GM23338 (cell line): ENCODE data around the gene CACNA1B. TPM values are rescaled to one million over a fixed set of nuclear protein-coding genes. Genes with fewer than 3 reads are reported as not detected.

Experiments used
- ATAC-seq: fragments of 200-7000 bp; cut with Tn5 transposase; 3 replicates; pipeline ENCODE4 v1.9.1; 2020
- DNase-seq: peaks from one replicate; pipeline ENCODE4 v3.0.0-alpha.2; 2015; ENCODE audit warnings: low spot score
- H2AFZ ChIP-seq: fragments of 200-600 bp; sonication (generic); 2 replicates; pipeline ENCODE4 v1.8.0; 2016; ENCODE audit warnings: antibody characterized with exemption, mild to moderate bottlenecking, moderate library complexity
- H3F3A ChIP-seq: fragments of 200-600 bp; sonication (generic); replicated peaks from 2 replicates; pipeline ENCODE4 v1.8.0; 2017; ENCODE audit warnings: antibody characterized with exemption, mixed run types, low read depth
- H3K27ac ChIP-seq: fragments of 200-600 bp; sonication (generic); 2 replicates; pipeline ENCODE4 v1.6.1; 2016; ENCODE audit warnings: low read depth
- H3K27me3 ChIP-seq: fragments of 200-600 bp; sonication (generic); 2 replicates; pipeline ENCODE4 v1.8.0; 2016; ENCODE audit warnings: mild to moderate bottlenecking, mixed run types, moderate library complexity; ENCODE audit not compliant: insufficient read depth
- H3K36me3 ChIP-seq: fragments of 200-600 bp; sonication (generic); 2 replicates; pipeline ENCODE4 v1.8.0; 2016; ENCODE audit warnings: mild to moderate bottlenecking; ENCODE audit not compliant: insufficient read depth
- H3K4me1 ChIP-seq: fragments of 200-600 bp; sonication (generic); 2 replicates; pipeline ENCODE4 v1.8.0; 2016; ENCODE audit warnings: mild to moderate bottlenecking, moderate library complexity; ENCODE audit not compliant: insufficient read depth
- H3K4me2 ChIP-seq: fragments of 200-600 bp; sonication (generic); 2 replicates; pipeline ENCODE4 v1.7.1; 2017; ENCODE audit warnings: mixed run types
- H3K4me3 ChIP-seq: fragments of 200-600 bp; sonication (generic); 2 replicates; pipeline ENCODE4 v1.6.1; 2016; ENCODE audit warnings: mixed run types
- H3K79me2 ChIP-seq: fragments of 200-600 bp; sonication (generic); replicated peaks from 2 replicates; pipeline ENCODE4 v1.8.0; 2017; ENCODE audit warnings: mild to moderate bottlenecking; ENCODE audit not compliant: insufficient read depth
- H3K9me2 ChIP-seq: fragments of 200-600 bp; sonication (generic); 2 replicates; pipeline ENCODE4 v1.8.0; 2017; ENCODE audit not compliant: insufficient read depth
- H4K20me1 ChIP-seq: fragments of 200-600 bp; sonication (generic); replicated peaks from 2 replicates; pipeline ENCODE4 v1.8.0; 2017; ENCODE audit warnings: mild to moderate bottlenecking; ENCODE audit not compliant: insufficient read depth
- H3K27ac Mint-ChIP-seq: 2 replicates; pipeline ENCODE4 v1.8.0; 2020; ENCODE audit warnings: inconsistent platforms, mild to moderate bottlenecking, moderate library complexity, mixed read lengths
- H3K27me3 Mint-ChIP-seq: 3 replicates; pipeline ENCODE4 v1.8.0; 2022; ENCODE audit warnings: low read depth, mild to moderate bottlenecking, moderate library complexity, mixed read lengths, inconsistent platforms; ENCODE audit not compliant: insufficient read depth, poor library complexity
- H3K36me3 Mint-ChIP-seq: 3 replicates; pipeline ENCODE4 v1.8.0; 2021; ENCODE audit warnings: low read depth, mild to moderate bottlenecking, inconsistent platforms, moderate library complexity, mixed read lengths
- H3K4me1 Mint-ChIP-seq: 3 replicates; pipeline ENCODE4 v1.8.0; 2020; ENCODE audit warnings: mild to moderate bottlenecking, inconsistent platforms, mixed read lengths
- H3K4me3 Mint-ChIP-seq: 3 replicates; pipeline ENCODE4 v1.8.0; 2021; ENCODE audit warnings: moderate library complexity, mild to moderate bottlenecking, inconsistent platforms, mixed read lengths
- H3K9me3 Mint-ChIP-seq: 3 replicates; pipeline ENCODE4 v1.8.0; 2020; ENCODE audit warnings: moderate library complexity, mild to moderate bottlenecking, inconsistent platforms, mixed read lengths
- CREB1 ChIP-seq: fragments of 250-450 bp; sonication (Bioruptor Pico); IDR thresholded peaks from 2 replicates; pipeline ENCODE4 v1.5.0; 2020; ENCODE audit warnings: low read depth, mild to moderate bottlenecking, moderate library complexity
- CTCF ChIP-seq, 2 experiments: fragments of 200-600 bp in 1 of 2; sonication (generic) in 1 of 2; conservative IDR thresholded peaks; 2 replicates each; pipeline versions ENCODE4 v1.5.1 to v1.6.1; 2016 to 2017; ENCODE audit warnings: antibody characterized with exemption in 2 of 2, low read depth in 2 of 2, mild to moderate bottlenecking in 2 of 2, moderate library complexity in 1 of 2
- EZH2 ChIP-seq: fragments of 200-600 bp; sonication (generic); IDR thresholded peaks from one replicate; pipeline ENCODE4 v1.8.0; 2017; ENCODE audit warnings: antibody characterized with exemption, mild to moderate bottlenecking, low read depth; ENCODE audit not compliant: unreplicated experiment
- EZH2phosphoT487 ChIP-seq: fragments of 200-600 bp; sonication (generic); IDR thresholded peaks from one replicate; pipeline ENCODE4 v1.8.1; 2018; ENCODE audit warnings: antibody characterized with exemption; ENCODE audit not compliant: unreplicated experiment
- JUNB ChIP-seq: IDR thresholded peaks from one replicate; pipeline ENCODE4 v1.6.1; 2016; ENCODE audit warnings: antibody characterized with exemption; ENCODE audit not compliant: unreplicated experiment
- NANOG ChIP-seq: IDR thresholded peaks from 2 replicates; pipeline ENCODE4 v1.6.1; 2016; ENCODE audit warnings: antibody characterized with exemption, borderline replicate concordance
- POLR2AphosphoS5 ChIP-seq: IDR thresholded peaks from 2 replicates; pipeline ENCODE4 v1.6.1; 2016; ENCODE audit warnings: antibody characterized with exemption, low read depth
- STAT1 ChIP-seq: IDR thresholded peaks from one replicate; pipeline ENCODE4 v1.6.1; 2016; ENCODE audit warnings: antibody characterized with exemption; ENCODE audit not compliant: unreplicated experiment
- ZNF114 ChIP-seq: fragments of 250-450 bp; sonication (Bioruptor Pico); IDR thresholded peaks from 2 replicates; pipeline ENCODE4 v1.5.0; 2020; ENCODE audit warnings: mild to moderate bottlenecking, moderate library complexity
- ZNF331 ChIP-seq: fragments of 250-450 bp; sonication (Bioruptor Pico); IDR thresholded peaks from 2 replicates; pipeline ENCODE4 v1.5.0; 2020; ENCODE audit warnings: low read depth, mild to moderate bottlenecking, moderate library complexity
- ZNF462 ChIP-seq: fragments of 250-450 bp; sonication (Bioruptor Pico); IDR thresholded peaks from 2 replicates; pipeline ENCODE4 v1.5.0; 2020; ENCODE audit warnings: mild to moderate bottlenecking, moderate library complexity
- polyA plus RNA-seq: library from polyadenylated mRNA; unstranded; fragments of >200 nt; fragmentation: Nextera tagmentation; extraction: Ambion mirVana; gene quantifications from 2 replicates; pipeline ENCODE4 v1.2.1, GENCODE V29; 2016
- total RNA-seq: library from RNA; depleted of rRNA; stranded (reverse); fragments of >200 nt; shearing (Covaris generic); gene quantifications from 2 replicates; pipeline ENCODE4 v1.2.3, GENCODE V29; 2014
- TF ChIP-seq, protein P1 (sequence below): IDR thresholded peaks from one replicate; pipeline ENCODE4 v1.6.1; 2018; ENCODE audit warnings: antibody characterized with exemption; ENCODE audit not compliant: unreplicated experiment
- TF ChIP-seq, protein P2 (sequence below): IDR thresholded peaks from 2 replicates; pipeline ENCODE4 v1.6.1; 2016; ENCODE audit warnings: antibody characterized with exemption

Gene CACNA1B
- total and polyA plus RNA-seq, 2 experiments from 2014 or later: 1.1 to 10.4 TPM

DNA sequence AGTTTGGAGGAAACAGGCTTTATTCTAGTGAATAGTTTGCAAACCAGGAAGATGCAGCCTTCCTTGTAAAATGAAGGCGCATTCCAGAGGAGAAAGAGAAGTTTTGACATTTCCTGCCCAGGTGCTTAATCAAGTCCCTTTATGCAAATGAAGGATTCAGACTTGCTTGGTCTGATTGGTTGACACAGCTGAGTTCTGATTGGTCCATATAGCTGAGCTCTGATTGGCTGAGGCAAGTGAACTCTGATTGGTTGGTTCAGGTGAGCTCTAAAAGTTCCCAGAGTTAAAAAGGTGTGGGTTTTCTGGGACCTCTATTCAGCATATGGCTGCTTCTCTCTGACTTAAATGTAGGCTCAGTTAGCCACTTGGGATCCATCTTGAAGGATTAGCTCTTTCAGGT lies 151.0 kb downstream of the CACNA1B start:
- peaks cover 42% of the 10 kb centered on the region for H3K79me2 ChIP-seq
- ATAC-seq: no peak

More for the DNA sequence above, 151.0 kb downstream of the CACNA1B start:
- DNase-seq: peak; percentile 51
- H3K4me2 ChIP-seq: no peak overlapping the region
- H3K4me1 Mint-ChIP-seq: peaks cover 3% of the 10 kb centered on the region
- H3K9me3 Mint-ChIP-seq: peaks cover 5% of the 10 kb centered on the region; the same call in 1 of the 3 replicates
- H3K36me3 ChIP-seq: no peaks in the 10 kb centered on the region; the same call in 1 of the 2 replicates
- no peak overlapping the region for H3K27ac ChIP-seq
- H3K27me3 Mint-ChIP-seq: peaks cover 9% of the 10 kb centered on the region
- no peaks in the 10 kb centered on the region for H3K9me2 ChIP-seq
- H3K36me3 Mint-ChIP-seq: peaks cover 35% of the 10 kb centered on the region
- H3K4me1 ChIP-seq: no peaks in the 10 kb centered on the region
- H3F3A ChIP-seq: no peaks in the 10 kb centered on the region
- no peak overlapping the region for H3K27ac Mint-ChIP-seq
- H4K20me1 ChIP-seq: no peaks in the 10 kb centered on the region
- H3K27me3 ChIP-seq: peaks cover 8% of the 10 kb centered on the region
- no peak overlapping the region for H2AFZ ChIP-seq
- H3K4me3 Mint-ChIP-seq: no peak overlapping the region
- H3K4me3 ChIP-seq: no peak overlapping the region
- TF ChIP-seq POLR2AphosphoS5 (no peak), CTCF (conservative IDR thresholded peaks at IDR 0.05; ENCODE audit: low read depth in 2 of 2) (no peak), ZNF331 (CRISPR knock-in tag) (no peak), CREB1 (CRISPR knock-in tag) (no peak), JUNB (no peak), EZH2phosphoT487 (no peak), NANOG (no peak), EZH2 (no peak), ZNF462 (CRISPR knock-in tag) (no peak), STAT1 (no peak), ZNF114 (CRISPR knock-in tag) (no peak)
- TF ChIP-seq, protein P1, sequence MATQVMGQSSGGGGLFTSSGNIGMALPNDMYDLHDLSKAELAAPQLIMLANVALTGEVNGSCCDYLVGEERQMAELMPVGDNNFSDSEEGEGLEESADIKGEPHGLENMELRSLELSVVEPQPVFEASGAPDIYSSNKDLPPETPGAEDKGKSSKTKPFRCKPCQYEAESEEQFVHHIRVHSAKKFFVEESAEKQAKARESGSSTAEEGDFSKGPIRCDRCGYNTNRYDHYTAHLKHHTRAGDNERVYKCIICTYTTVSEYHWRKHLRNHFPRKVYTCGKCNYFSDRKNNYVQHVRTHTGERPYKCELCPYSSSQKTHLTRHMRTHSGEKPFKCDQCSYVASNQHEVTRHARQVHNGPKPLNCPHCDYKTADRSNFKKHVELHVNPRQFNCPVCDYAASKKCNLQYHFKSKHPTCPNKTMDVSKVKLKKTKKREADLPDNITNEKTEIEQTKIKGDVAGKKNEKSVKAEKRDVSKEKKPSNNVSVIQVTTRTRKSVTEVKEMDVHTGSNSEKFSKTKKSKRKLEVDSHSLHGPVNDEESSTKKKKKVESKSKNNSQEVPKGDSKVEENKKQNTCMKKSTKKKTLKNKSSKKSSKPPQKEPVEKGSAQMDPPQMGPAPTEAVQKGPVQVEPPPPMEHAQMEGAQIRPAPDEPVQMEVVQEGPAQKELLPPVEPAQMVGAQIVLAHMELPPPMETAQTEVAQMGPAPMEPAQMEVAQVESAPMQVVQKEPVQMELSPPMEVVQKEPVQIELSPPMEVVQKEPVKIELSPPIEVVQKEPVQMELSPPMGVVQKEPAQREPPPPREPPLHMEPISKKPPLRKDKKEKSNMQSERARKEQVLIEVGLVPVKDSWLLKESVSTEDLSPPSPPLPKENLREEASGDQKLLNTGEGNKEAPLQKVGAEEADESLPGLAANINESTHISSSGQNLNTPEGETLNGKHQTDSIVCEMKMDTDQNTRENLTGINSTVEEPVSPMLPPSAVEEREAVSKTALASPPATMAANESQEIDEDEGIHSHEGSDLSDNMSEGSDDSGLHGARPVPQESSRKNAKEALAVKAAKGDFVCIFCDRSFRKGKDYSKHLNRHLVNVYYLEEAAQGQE: no peak
- TF ChIP-seq, protein P2, sequence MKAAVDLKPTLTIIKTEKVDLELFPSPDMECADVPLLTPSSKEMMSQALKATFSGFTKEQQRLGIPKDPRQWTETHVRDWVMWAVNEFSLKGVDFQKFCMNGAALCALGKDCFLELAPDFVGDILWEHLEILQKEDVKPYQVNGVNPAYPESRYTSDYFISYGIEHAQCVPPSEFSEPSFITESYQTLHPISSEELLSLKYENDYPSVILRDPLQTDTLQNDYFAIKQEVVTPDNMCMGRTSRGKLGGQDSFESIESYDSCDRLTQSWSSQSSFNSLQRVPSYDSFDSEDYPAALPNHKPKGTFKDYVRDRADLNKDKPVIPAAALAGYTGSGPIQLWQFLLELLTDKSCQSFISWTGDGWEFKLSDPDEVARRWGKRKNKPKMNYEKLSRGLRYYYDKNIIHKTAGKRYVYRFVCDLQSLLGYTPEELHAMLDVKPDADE: no peak
